GM21723 (cell line): ENCODE data around the gene EIF4A2.
"Not testable (repeated sequence)": the region's sequence is repeated elsewhere in the genome, so short reads cannot be mapped to it uniquely, and the experiment has no call there.

ENCODE experiments used
- ATAC-seq: cut with Tn5 transposase; IDR thresholded peaks from one replicate; pipeline ENCODE4 v1.9.1; 2021; ENCODE audit warnings: mild to moderate bottlenecking, moderate library complexity; ENCODE audit not compliant: unreplicated experiment

Gene EIF4A2

DNA sequence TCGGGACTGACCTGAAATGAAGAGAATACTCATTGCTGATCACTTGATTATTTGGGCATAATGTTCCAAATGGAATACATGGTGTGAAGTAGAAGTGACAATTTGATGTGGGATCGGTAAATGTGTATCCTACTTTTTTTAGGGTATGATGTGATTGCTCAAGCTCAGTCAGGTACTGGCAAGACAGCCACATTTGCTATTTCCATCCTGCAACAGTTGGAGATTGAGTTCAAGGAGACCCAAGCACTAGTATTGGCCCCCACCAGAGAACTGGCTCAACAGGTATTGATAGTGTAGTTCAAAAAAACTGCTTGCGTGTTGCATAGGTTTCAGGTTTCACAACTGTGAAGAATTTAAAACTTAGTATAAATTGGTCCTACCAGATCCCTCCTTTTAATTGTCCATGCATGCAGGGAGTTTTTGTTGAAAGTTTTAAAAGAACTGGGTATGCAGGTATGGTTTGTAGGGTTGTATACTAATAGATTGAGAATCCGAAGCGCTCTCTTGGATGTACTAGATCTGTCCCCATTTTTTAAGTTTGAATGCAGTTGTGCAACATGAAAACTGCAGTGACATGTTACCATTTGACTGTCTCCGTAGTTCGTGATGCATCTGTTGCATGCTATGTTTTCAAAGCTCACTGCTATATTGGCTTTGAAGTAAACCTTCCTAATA, 1.6 kb downstream of the EIF4A2 start:
- ATAC-seq: no peak

DNA sequence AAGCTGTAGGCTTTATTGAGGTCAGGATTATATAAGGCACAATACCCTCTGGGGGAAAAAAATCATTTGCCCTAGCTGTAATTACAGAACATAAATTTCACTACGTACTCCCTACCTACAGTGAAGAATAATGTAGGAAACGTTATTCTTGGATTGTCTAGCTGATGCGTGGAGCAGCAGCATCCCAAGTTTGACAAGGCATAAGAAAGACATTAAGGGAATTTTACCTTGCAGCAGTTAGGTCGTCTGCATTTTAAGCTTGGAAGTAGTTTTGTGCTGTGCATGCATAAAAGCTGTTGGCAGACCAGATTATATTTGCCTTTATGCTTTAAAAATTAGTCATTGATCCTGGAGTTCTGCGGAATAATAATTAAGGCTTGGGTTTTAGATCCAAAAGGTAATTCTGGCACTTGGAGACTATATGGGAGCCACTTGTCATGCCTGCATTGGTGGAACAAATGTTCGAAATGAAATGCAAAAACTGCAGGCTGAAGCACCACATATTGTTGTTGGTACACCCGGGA, 2.2 kb downstream of the EIF4A2 start:
- no peak for ATAC-seq

DNA sequence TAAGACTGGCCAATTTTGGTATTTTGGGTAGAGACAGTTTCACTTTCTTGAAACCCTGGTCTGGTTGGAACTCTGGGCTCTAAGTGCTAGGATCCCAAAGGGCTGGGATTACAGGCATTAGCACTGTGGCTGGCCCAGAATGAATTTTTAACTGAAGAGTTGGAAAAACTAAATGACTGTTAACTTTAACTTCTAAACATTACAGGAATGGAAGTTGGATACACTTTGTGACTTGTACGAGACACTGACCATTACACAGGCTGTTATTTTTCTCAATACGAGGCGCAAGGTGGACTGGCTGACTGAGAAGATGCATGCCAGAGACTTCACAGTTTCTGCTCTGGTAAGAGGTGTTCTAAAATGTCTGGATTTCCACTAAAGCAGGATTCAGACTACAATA, 3.5 kb downstream of the EIF4A2 start:
- no peak for ATAC-seq

DNA sequence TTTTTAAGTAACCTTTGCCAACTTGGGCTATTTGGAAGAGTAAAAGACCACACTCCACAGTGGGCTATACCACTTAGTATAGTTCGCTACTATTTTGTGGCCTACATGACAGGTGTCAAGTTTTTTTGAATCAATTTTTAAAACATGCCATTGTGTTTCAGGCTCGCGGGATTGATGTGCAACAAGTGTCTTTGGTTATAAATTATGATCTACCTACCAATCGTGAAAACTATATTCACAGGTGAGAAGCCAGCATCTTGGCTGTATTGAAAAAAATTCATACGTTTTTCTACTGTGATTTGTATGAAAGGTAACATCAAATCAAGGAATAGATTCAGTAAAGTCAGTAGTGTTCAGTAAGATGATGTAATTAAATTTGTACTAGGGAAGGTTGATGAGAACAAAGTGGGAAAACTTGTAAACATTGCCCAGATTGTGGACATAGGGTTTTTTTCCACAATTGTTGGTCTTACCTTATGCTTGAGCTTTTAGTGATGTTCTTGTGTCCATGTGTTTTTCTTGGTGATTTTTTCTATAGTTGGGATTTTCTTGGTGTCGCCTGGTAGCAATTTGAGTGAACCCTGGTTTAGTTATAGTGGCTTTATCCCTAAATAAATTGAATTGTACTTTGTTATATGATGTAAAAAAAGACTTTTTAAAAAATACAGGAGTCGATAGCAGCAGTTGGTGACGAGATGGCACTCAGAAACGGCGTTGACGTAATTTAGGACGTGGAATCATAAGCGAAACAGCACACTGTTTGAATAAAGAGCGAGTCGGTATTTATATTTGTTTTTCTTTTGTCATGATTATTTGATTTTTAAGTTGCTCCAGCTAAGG, 4.5 kb downstream of the EIF4A2 start:
- no peak for ATAC-seq

DNA sequence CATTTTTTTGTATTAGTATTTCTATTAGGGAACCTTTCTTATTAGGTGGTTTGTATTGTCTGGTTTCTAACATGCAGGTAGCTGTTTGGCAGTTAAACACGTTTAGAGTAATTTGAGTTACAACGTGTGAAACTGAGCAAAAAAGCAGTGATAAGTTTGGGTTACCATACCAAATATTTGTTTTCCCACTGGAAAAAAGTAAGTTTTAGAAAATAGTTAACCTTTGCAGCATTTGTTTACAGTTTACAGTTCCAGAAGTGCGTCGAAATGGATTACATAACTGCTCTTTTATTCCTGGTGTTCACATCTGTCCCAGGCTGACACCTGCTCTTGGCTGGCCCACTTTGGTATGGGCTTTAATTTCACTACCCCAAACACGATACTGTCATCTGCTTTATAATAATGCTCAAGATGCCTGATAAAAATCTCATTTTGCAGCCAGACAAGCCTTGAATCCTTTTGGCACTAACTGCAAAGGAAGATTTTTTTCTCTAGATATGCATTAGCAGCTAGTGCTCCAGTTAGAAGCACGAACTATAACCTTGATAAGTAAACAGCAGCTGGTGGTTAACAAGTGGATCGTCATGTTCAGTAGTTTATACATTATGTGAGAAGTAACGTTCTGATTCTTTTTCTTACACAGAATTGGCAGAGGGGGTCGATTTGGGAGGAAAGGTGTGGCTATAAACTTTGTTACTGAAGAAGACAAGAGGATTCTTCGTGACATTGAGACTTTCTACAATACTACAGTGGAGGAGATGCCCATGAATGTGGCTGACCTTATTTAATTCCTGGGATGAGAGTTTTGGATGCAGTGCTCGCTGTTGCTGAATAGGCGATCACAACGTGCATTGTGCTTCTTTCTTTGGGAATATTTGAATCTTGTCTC, 5.3 kb downstream of the EIF4A2 start:
- no peak for ATAC-seq

DNA sequence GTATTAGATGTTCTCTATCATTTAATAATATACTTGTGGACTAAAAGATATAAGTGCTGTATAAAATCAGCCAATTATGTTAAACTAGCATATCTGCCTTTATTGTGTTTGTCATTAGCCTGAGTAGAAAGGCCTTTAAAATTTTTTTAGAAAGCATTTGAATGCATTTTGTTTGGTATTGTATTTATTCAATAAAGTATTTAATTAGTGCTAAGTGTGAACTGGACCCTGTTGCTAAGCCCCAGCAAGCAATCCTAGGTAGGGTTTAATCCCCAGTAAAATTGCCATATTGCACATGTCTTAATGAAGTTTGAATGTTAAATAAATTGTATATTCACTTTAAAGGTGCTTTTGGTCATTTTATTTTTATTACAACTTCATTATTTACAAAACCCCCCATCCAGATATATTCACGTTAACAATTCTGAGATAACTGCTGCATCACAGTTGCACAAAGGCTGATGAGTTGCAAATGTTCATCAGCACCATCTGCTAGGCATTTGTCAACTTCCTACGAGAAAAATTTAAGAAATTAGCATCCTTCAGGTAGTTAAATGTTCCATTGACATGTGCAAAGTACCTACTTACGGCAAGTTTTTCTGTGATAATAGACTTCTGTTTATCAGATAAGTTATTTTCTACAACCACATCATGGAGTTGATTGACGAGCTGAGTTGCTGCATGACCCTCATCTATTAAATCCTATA, 6.3 kb downstream of the EIF4A2 start:
- ATAC-seq: no peak

DNA sequence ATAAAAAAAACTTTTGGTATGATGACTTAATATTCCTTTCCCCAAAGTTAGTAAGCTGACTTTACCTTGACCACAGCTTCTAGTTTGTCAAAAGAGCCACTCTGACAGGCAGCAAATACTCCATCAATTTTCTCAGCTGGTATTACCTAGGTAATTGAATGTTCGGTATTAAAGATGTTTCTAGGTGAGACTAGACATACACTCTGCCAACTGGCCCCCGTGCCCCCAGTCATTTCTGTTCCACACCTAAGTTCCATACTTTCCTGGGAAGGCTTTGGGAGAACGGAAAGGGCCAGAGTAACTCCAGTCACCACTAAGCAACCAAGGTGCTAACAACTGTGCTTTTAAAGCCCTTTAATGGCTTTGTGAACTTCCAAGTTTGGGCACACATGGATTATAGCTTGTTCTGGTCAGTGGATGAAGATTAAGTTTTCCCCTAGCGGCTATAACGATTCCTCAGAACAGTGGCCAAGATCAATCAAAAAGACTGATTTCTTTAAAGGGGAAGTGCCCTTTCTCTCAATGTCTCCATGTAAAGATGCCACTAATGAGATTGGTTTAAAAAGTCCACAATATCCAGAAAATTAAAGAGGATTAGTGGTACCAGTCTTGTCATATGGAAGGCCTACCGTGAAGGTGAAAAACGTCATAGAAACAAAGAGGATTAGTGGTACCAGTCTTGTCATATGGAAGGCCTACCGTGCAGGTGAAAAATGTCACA, 7.0 kb downstream of the EIF4A2 start:
- no peak for ATAC-seq

DNA sequence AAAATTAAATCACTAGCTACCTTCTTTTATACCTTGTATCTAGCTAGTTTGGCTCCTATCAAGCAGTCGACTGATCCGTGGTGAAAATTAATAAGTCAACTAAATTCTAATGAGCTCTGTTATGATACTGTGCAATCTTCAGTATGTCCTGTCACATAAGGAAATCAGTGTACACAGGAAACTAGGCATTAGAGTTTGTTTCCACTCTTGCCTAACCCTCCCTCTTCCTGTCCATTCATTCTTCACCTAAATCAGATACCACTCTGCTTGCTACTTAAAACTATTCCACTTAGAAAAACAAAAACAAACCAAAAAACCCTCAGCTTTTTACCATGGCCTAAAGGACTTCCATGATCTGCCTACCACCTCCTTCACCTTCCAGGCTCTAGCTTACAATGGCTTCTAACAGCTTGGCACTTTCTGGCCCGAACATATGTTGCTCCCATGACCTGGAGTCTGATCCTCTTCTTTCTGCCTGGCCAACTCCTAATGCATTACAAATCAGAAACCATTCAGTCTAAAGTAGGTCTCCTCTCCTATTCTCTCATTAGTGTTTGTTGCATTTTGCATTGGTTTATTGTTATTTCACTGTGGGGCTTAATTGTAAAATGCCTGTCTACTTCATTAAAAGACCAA, 15.0 kb downstream of the EIF4A2 start:
- no peak for ATAC-seq

DNA sequence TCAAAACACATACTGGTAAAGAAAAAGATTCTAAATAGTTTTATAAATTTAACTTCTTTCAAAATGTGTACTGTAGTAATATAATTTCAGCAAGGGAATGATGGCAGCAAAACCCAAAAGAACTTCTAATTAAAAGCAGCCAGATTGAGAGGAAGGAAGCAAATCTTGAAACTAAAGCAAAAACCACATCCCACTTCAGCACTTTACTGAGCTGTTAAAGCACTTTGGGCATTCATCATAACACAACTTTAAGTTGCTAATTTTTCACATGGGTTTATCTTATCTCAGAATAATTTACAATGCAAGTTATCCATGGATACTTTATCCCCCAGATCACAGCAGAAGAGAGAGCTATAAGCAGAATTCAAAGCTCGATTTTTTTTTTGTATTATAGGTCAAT, 16.9 kb downstream of the EIF4A2 start:
- ATAC-seq: no peak

DNA sequence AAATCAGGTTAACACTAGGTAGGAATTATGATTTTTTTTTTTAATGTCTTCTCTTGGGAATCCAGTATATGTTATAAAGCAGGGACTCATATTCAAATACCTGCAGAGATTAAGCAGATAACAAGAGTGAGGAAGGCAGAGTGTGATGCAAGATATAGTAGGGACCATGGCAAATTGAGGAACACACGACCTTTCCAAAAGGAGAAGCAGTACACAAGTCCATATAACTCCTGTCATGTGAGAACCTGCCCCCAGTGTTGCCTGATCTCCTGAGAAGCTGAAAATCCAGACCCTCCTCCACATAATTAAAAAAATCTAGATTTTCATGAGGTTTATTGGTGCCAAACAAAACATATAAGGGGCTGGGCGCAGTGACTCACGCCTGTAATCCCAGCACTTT, 19.3 kb downstream of the EIF4A2 start:
- ATAC-seq: no peak

DNA sequence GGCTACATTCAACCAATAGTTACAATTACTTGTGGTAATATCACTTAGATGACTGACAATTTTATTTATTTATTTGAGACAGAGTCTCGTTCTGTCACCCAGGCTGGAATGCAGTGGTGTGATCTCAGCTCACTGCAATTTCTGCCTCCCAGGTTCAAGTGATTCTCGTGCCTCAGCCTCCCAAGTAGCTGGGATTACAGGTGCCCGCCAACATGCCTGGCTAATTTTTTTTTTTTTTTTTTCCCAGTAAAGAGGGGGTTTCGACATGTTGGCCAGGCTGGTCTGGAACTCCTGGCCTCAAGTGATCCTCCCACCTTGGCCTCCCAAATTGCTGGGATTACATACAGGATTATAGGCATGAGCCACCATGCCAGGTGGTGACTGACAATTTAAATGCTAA, 20.1 kb downstream of the EIF4A2 start:
- not testable (repeated sequence) for ATAC-seq

DNA sequence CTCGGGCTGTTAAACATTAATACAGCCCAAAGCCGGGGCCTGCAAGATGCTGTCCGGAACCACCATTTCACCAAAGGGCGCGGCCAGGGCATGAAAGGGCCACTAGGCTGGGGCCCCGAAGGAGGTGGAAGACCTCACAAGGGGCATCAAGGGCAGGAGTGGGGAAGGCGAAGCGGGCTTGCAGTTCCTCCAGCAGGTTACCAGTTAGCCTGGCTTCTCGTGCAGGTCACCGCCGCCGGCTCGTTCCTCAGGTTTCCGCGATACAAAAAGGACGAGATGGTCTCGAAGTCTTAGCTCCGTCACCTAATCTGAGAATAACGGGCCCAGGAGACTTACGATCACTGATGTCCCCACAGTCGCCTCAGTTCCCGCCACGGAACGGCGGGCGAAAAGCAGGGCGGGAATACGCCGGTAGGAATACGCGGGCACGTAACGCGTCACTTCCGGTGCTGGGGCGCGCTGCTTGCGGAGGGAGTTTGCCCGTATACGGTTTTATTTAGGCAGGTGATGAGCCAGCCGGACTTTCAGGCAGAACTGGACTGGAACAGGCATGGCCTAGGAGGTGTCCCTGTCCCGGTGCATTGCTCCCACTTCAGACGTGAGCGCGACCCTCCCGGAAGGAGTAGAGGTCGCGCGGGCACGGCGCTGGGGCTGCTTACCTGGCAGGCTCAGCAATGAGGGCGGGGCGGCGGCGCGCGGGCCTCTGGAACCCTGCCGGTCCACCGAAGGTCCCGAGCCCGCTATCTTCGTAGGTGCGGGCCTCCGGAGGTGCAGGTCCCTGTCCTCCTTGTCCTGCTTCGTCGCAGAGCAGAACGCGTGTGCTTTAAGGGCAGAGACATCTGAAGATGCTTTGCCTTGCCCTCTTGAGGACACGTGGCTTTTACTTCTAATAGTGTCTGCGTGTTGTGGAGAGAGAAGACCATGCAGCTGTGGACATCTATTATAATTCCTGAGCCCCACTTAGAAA, 23.0 kb downstream of the EIF4A2 start, which contains the start of gene RFC4:
RFC4 (minus strand) TSS at position 394 of the 967 bp plus-strand sequence. CDS start 1,769 bp downstream, outside the sequence.
- ATAC-seq: peak; percentile 96

DNA sequence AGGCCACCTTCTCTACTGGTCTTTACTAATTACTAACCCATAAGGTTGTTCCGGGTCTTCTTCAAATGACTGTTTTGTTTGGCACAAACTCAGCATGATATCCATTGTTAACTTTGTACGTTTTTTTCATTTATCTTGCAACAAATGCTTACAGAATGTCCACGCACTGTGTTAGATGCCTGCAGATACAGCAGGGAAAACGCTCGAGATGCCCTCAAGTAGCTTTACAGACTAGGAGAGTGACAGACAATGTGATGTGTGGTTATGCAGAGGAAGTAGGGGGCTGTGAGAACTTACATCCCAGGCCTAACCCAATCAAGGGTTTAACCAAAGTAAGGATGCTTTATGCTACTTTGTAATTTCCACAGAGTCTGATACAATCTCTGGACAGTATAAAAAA, 23.9 kb downstream of the EIF4A2 start:
- ATAC-seq: no peak

DNA sequence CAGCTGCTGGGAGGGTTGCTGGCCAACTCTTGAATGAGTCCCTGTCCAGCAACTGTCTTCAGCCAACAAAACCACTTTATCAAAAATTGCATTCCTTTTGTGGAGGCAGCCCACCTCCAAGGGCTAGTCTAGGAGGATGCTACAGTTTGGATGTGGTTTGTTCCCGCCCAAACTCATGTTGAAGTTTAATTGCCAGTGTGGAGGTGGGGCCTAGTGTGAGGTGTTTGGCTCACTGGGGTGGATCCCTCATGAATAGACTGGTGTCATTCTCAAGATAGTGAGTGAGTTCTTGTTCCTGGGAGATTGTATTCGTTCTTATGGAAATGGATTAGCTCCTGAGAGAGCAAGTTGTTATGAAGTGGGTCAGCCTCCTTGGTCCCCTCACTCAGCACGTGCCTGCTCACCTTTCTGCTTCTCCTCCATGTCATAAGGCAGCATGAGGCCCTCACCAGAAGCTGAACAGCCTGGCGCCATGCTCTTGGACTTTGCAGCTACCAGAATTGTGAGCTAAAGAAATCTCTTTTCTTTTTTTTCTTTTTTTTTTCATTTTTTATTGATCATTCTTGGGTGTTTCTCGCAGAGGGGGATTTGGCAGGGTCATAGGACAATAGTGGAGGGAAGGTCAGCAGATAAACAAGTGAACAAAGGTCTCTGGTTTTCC, 27.1 kb downstream of the EIF4A2 start:
- no peak for ATAC-seq

DNA sequence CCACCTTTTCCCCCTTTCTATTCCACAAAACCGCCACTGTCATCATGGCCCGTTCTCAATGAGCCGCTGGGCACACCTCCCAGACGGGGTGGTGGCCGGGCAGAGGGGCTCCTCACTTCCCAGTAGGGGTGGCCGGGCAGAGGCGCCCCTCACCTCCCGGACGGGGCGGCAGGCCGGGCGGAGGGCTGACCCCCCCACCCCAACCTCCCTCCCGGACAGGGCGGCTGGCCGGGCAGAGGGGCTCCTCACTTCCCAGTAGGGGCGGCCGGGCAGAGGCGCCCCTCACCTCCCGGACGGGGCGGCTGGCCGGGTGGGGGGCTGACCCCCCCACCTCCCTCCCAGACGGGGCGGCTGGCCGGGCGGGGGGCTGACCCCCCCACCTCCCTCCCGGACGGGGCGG, 27.9 kb downstream of the EIF4A2 start:
- not testable (repeated sequence) for ATAC-seq

DNA sequence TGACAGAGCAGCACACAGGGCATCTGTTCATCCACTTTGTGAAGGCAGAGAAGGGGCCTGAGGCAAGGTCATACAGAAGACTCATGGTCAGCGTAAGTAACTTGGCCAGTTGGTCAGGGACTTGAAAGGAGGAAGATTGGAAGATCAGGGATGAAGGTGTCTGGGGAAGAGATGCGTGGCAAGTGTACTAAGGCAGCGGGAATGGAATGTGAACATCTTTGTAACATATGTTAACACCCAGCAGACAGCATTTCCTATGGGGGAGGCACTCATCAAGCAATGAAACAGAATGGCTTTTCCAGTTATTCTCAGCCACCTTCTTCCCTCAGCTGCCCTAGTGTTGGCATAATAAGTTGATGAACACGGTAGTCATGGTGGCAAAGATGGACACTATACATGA, 30.7 kb downstream of the EIF4A2 start:
- ATAC-seq: no peak

DNA sequence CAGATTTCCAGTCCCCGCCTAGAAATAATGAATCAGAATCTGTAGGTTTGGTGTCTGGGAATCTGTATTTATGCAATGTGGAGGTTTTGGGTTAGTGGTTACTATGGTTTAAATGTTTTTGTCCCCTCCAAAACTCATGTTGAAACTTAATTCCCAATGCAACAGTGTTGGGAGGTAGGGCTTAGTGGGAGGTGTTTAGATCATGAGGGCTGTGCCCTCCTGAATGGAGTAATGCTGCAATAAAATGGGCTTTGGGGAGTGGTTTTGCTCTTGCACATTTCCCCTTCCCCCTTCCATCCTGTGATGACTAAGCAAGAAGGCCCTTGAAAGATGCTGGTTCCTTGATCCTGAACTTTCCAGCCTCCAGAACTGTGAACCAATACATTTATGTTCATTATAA, 32.1 kb downstream of the EIF4A2 start:
- no peak for ATAC-seq

DNA sequence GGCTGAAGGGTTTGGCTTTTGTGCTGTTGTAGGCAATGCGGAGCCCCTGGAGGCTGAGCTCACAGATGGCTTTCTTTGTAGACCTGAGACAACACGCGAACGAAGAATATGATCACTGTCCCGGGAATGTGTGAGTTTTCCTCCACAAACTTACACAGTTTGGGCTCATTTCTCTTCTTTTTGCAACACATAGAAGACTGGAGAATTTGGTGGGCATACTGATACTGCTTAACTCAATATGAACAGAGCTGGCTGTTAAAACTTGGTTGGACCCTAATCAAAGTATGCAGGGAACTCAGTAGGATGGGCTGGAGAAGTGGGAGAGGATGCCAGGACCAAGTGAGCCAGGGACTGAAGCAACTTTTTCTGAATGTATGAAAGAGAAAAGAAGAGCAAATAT, 35.1 kb downstream of the EIF4A2 start:
- no peak for ATAC-seq
